AG09309 (cell line): ENCODE data around the gene KDM4C.

Source experiments
- DNase-seq: peaks from one replicate; pipeline ENCODE4 v3.0.0-alpha.2; 2010; ENCODE audit warnings: low read depth
- H3K4me3 ChIP-seq: 2 replicates; pipeline ENCODE4 v1.5.1; 2011; ENCODE audit warnings: mild to moderate bottlenecking, low read depth, low read length, moderate library complexity; ENCODE audit not compliant: control insufficient read depth
- TF ChIP-seq, protein P1 (sequence below): IDR thresholded peaks from 2 replicates; pipeline ENCODE4 v1.5.1; 2011; ENCODE audit warnings: mild to moderate bottlenecking, low read depth, low read length, inconsistent platforms; ENCODE audit not compliant: insufficient read depth, control insufficient read depth; ENCODE audit errors: missing control alignments

The KDM4C gene

DNA sequence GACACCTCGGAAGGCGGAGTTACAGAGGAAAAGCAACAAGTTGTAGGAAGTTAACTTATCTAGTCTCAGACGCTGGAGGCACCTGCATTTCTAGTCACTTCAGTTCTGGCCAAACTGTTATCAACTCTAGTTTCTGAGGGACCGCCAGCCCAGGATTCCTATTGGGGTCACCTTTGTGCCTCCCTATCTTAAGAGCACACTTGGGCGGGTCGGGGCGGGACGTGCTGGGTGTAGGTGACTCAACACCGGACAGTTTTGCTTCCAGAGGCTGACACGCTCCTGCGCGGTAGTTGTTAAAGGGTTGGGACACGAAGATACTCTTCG lies 679 bp upstream of the KDM4C start:
- peak overlapping the region; percentile 87 for H3K4me3 ChIP-seq
- DNase-seq, result no peak
- TF ChIP-seq, protein P1, sequence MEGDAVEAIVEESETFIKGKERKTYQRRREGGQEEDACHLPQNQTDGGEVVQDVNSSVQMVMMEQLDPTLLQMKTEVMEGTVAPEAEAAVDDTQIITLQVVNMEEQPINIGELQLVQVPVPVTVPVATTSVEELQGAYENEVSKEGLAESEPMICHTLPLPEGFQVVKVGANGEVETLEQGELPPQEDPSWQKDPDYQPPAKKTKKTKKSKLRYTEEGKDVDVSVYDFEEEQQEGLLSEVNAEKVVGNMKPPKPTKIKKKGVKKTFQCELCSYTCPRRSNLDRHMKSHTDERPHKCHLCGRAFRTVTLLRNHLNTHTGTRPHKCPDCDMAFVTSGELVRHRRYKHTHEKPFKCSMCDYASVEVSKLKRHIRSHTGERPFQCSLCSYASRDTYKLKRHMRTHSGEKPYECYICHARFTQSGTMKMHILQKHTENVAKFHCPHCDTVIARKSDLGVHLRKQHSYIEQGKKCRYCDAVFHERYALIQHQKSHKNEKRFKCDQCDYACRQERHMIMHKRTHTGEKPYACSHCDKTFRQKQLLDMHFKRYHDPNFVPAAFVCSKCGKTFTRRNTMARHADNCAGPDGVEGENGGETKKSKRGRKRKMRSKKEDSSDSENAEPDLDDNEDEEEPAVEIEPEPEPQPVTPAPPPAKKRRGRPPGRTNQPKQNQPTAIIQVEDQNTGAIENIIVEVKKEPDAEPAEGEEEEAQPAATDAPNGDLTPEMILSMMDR, result no peak

DNA sequence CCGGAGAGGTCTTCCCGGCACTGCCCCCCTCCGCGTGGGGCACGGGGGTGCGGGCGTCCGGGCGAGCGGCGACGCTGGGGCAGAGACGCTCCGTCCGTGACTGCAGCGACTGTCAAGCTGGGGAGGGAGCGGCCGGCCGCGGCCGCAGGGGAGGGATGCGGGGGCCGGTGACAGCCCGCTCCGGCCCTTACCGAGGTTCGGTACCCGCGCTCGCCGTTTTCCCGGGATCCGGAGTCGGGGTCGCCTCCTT lies 400 bp downstream of the KDM4C start:
- DNase-seq, result no peak
- TF ChIP-seq, protein P1, result no peak

DNA sequence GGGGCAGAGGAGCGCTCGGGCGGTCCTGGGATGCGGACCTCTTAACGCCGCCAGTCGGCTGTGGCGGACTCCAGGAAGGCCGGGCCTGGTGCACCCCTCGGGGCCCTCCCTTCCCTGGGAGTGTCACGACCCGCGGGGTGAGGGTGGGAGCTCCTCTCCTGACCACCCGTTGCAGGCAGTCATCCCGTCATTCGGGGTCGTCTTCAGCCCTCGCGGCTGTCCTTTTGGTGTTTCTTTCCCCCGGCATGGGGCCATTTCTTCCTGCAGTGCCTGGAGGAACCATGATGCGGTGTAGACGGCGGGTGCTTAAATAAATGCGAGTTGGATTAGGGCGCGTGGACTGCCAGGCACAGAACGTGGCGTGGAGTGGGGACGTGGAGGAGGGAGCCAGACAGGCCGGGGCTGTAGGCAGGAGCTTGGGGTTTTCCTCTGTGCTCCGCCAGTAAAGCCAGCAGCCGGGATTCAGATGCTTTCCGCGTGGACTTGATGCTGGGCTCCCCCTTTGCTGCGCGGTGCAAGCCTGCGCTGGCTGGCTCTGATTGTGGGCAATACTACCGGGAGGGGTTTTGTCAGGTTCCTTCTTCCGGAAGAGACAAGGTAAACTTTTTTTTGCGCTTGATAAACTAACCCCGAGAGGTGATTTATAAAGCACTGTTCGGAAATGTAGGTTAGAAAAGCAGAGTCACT lies 868 bp downstream of the KDM4C start:
- H3K4me3 ChIP-seq, result peak overlapping the region; percentile 87
- TF ChIP-seq, protein P1, result peak; percentile 6
- no peak for DNase-seq

More for the DNA sequence above, 400 bp downstream of the KDM4C start:
- peak overlapping the region; percentile 87 for H3K4me3 ChIP-seq

DNA sequence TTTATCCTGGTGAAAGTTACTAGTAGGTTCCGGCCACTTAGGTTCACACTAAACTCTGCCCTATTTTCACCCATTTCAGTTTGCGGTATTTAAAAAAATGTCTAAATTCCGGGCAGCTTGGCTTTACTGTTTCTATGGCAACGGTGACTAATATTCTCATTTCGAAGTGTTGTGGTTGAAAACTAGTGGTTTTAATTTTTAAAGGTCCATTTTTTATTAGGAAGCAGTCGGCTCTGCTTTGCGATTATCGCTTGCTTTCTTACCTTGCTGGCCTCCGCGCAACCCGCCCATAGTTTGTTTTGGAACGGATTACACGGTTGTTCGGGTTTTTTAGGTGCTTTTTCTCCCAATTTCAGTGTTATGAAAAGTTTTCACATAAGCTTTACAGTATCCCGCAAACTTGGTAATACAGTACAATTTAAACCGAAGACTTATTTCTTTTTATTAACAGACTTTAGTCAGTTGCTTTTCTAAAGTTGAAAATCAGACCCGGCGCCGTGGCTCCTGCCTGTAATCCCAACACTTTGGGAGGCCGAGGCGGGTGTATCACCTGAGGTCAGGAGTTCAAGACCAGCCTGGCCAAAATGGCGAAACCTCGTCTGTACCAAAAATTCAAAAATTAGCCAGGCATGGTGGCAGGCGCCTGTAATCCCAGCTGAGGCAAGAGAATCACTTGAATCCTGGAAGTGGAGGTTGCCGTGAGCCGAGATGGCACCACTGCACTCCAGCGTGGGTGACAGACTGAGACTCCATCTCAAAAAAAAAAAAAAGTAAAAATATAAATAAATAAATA lies 1.6 kb downstream of the KDM4C start:
- H3K4me3 ChIP-seq, result peak overlapping the region; percentile 87
- peak; percentile 57 for DNase-seq
- TF ChIP-seq, protein P1, result no peak

DNA sequence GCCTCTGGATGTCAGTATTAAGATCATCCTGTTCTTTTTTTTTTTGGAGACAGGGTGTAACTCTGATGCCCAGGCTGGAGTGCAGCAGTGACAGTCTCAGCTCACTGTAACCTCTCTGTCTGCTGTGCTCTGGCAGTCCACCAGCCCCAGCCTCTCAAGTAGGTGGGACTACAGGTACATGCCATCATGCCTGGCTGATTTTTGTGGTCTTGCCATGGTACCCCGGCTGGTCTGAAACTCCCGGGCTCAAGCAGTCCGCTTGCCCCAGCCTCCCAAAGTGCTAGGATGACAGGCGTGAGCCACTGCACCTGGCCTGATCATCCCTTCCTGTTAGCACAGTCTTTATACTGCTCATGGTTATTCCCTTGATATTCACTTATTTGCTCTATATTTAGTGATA lies 3.5 kb downstream of the KDM4C start:
- H3K4me3 ChIP-seq, result no peak overlapping the region
- TF ChIP-seq, protein P1, result no peak
- DNase-seq, result no peak

DNA sequence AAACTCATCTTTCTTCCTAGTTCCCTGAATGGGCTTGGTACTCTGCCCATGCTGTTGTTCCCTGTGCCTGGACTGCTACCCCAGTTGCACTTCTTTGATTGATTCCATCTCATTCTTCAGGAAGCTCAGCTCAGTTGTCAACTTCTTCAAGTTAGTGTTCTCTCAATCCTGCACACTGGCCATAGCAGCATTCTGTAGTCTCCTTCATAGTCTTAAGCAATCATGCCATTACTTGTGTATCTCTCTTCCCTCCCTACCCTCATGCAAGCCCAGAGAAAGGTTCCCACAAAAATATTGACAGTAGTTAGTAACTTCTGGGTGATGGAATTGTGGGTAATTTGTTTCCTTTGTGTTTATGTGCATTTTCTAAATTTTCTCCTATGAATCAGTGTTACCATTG lies 5.5 kb downstream of the KDM4C start:
- H3K4me3 ChIP-seq, result no peak overlapping the region
- DNase-seq, result no peak
- TF ChIP-seq, protein P1, result no peak

DNA sequence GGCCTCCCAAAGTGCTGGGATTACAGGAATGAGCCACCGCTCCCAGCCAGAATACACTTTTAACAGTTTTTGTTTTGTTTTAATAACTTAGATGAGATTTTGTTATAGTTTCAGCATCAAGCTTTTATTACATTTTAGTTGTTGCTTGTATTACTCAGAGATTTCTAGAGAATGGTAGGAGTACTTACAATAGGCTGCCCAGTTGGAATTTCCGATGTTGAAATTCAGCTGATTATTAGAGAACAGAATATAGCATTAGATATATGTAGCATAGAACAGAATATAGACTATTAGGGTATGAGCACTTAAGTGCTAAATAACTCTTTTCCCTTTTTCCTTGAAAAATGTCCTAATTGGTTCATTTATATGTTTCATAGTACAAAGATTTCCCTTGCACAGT lies 6.2 kb downstream of the KDM4C start:
- TF ChIP-seq, protein P1, result no peak
- DNase-seq, result no peak
- no peak overlapping the region for H3K4me3 ChIP-seq
